Measurements from ENCODE around the gene JMJD1C.

DNA sequence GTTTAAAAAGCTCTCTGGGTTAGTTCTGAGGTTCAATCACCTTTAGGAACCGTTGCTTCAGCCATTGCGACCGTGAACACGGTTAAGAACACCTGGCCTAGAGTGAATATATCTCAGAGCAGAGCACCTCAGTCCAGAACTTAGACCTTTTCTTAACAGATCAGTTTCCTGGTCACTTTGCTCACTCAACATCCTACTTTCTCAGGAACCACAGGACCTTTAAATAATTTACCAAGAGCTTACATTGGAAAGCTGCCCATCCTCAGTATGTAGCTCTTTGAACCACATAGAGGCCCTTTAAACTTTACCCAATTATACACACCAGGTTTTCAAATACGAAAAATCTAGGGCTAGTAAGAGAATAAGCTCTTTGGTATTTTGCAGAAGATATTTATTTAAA lies 179.4 kb downstream of the JMJD1C start:
- TF ChIP-seq CTCF (IDR thresholded peaks at IDR 0.05) (no peak), POLR2A (IDR thresholded peaks at IDR 0.05) (no peak)
